HK-2 (cell line): ENCODE data around the gene CD52.
A peak's percentile ranks its signal among the peaks of the same experiment; 100 is the strongest.

Experiments
- DNase-seq: peaks from one replicate; pipeline ENCODE4 v3.0.0-alpha.2; 2018; ENCODE audit not compliant: unreplicated experiment

The CD52 gene

GRCh38 chr1:26335774-26336476 is 18.2 kb downstream of the CD52 start:
- DNase-seq = no peak

GRCh38 chr1:26336477-26337205 is 18.9 kb downstream of the CD52 start:
- peak; percentile 79 for DNase-seq

- DNase-seq = no peak
Measured at GRCh38 chr1:26337206-26337535, 19.4 kb downstream of the CD52 start.

- no peak for DNase-seq
Measured at GRCh38 chr1:26337625-26338024, 19.9 kb downstream of the CD52 start.

- no peak for DNase-seq
Measured at GRCh38 chr1:26338670-26339069, 20.9 kb downstream of the CD52 start.

- DNase-seq = no peak
Measured at GRCh38 chr1:26340047-26340481, 22.3 kb downstream of the CD52 start.

GRCh38 chr1:26344147-26344920 is 26.6 kb downstream of the CD52 start:
- DNase-seq = no peak

GRCh38 chr1:26345718-26346117 is 28.0 kb downstream of the CD52 start:
- DNase-seq = no peak

GRCh38 chr1:26346274-26347033 is 28.7 kb downstream of the CD52 start:
- DNase-seq = no peak

- peak; percentile 83 for DNase-seq
Measured at GRCh38 chr1:26349188-26349876, 31.6 kb downstream of the CD52 start.

GRCh38 chr1:26349877-26350244 is 32.1 kb downstream of the CD52 start:
- DNase-seq = no peak

GRCh38 chr1:26350343-26350700 is 32.6 kb downstream of the CD52 start:
- no peak for DNase-seq

GRCh38 chr1:26350701-26351589 is 33.2 kb downstream of the CD52 start:
- peak; percentile 47 for DNase-seq

- DNase-seq = peak; percentile 51
Measured at GRCh38 chr1:26351590-26352337, 34.0 kb downstream of the CD52 start.

- no peak for DNase-seq
Measured at GRCh38 chr1:26352338-26352679, 34.6 kb downstream of the CD52 start.

- DNase-seq = no peak
Measured at GRCh38 chr1:26353210-26353859, 35.6 kb downstream of the CD52 start.

GRCh38 chr1:26353976-26354820 is 36.4 kb downstream of the CD52 start, which contains the start of gene CRYBG2:
CRYBG2 (minus strand) TSS chr1:26354130; CDS start chr1:26346657, 7,473 bp downstream.
- DNase-seq = no peak

- no peak for DNase-seq
Measured at GRCh38 chr1:26354972-26355371, 37.2 kb downstream of the CD52 start.
